Stimulated activated CD4-positive, alpha-beta T cell treated with anti-CD3 and anti-CD28 coated beads, Interleukin-1b, Interleukin-23, amount 100 ng/mL, for 24 hours (primary cell): ENCODE results near the gene ETV6.
"Not testable (repeated sequence)": the region's sequence is repeated elsewhere in the genome, so short reads cannot be mapped to it uniquely, and the experiment has no call there.

Source experiments
- DNase-seq, 4 experiments: peaks; one replicate each; pipeline ENCODE4 v3.0.0-alpha.2; 2020; ENCODE audit warnings: low read depth in 4 of 4, low spot score in 1 of 4

The ETV6 gene

DNA sequence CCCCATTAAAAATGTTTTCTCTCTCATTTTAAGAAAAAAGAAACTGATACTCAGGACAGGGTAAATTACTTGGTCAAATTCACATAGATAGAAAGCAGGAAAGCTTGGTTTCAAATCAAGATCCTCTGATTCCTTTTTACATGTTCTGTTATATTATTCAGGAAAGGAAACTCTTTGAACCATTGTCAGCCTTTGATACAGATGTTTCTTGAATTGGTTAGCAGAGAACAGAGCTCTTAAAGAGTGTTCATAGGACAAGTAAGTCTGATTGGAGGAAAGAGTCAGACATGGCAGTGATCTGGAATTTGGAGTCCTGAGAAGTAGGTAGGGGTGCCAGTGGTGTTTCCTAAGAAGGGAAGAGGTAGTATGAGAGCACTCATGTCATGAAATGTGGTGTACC, 256.1 kb downstream of the ETV6 start:
- DNase-seq: no peak

DNA sequence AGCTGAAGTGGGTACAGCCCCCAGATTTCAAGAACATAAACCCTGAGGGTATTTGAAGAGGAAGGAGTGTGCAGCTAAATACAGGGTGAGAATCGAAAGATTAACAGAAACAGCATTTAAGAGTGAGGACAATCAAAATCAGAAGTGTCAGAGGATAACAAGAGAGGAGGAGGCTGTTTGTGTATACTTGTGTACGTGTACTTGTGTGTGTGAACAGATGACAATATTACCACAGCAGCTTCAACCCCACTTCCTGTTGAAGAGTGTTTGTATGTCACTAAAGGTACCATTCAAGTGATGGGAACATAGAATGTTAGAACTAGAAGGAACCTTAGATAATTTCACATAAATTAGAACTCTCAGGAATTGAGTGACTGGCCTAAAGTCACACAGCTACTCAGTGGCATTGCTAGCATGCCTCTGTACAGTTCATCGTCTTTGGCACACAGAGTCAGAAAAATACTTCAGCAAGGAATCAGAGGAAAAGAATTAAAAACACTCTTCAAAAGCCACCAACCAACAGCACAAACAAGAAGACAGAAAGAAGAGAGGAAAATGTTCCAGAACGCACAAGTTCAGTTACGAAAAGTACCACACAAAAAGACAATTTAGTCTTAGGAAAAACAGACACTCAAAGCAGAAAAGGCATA, 256.9 kb downstream of the ETV6 start:
- DNase-seq: no peak

DNA sequence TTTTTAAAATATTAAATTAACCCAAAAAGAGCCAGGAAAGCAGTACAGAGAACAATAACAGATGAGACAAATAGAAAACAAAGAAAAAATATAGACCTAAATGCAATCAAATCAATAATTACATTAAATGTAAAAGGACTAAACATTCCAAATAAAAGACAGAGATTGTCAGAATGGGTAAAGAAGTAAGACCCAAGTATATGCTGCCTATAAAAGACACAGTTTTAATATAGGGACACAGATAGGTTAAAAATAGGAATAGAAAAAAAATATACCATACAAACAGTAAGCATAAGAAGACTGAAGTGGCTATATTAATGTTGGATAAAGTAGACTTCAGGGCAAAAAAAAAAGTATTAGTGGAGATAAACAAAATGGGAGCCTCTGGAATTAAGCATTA, 258.2 kb downstream of the ETV6 start:
- no peak for DNase-seq

DNA sequence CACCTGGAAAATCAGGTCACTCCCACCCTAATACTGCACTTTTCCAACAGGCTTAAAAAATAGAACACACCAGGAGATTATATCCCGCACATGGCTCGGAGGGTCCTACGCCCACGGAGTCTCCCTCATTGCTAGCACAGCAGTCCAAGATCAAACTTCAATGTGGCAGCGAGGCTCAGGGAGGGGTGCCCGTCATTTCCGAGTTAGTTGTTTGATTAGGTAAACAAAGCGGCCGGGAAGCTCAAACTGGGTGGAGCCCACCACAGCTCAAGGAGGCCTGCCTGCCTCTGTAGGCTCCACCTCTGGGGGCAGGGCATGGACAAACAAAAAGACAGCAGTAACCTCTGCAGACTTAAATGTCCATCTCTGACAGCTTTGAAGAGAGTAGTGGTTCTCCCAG, 259.9 kb downstream of the ETV6 start:
- DNase-seq: not testable (repeated sequence)

DNA sequence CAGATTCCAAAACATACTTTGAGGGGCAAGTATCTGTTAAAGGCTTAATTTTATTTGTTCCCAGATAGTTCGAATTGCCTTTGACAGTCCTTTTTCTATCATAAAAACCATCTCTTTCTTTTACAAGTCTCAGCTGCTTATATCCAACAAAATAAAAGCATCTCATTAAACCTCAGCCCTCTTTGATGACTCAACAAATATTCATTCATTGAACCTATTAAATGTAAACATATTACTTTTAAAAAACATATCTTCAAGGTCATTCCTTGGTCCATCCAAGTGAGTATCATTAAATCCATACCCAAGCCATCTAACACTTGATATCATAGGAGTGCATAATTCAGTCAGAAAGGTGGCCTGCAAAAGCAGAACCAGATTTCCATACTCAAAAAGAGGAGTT, 266.6 kb downstream of the ETV6 start:
- no peak for DNase-seq

DNA sequence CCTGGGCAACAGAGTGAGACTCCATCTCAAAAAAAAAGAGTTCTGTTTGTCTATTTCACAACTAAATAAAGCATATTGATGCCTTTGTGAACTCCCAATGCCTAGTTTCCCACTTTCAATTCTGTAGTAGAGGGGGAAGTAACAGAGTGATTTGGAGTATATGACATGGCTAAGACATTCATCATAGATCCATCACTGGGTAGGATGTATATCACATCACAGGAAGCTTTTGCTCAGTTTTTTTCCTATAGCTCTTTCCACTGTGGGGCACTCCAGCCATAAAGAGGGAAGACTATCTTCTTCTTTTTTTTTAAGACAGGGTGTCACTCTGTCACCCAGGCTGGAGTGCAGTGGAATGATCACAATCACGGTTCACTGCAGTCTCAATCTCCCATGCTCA, 267.3 kb downstream of the ETV6 start:
- DNase-seq: no peak

DNA sequence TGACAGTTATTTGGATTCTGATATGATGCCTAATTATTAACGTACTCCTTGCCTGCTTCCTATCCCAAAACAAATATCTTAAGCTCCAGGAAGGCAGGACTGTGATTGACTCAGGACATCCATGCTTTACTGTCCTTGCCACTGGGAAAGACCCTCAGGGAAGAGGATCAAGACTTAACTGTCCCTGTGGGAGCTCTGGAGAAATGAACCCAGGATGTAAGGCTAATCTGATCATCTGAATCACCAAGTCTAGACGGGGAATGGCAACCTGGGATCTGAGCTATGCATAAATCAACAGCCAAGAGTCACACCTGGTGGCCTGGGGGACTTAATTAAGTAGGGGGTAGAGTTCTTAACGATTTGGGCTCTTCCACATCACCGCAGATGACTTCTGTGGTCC, 268.0 kb downstream of the ETV6 start:
- DNase-seq: no peak

DNA sequence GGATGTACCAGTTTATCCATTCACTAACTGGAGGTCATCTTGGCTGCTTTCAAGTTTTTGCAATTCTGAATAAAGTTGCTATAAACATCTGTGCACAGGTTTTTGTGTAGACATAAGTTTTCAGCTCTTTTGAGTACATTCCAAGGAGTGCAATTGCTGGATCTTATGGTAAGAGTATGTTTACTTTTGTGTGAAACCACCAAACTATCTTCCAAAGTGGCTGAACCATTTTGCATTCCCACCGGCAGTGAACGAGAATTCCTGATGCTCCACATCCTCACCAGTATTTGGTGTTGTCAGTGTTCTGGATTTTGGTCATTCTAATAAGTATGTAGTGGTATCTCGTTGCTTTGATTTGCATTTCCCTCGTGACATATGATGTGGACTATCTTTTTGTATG, 270.8 kb downstream of the ETV6 start:
- no peak for DNase-seq

DNA sequence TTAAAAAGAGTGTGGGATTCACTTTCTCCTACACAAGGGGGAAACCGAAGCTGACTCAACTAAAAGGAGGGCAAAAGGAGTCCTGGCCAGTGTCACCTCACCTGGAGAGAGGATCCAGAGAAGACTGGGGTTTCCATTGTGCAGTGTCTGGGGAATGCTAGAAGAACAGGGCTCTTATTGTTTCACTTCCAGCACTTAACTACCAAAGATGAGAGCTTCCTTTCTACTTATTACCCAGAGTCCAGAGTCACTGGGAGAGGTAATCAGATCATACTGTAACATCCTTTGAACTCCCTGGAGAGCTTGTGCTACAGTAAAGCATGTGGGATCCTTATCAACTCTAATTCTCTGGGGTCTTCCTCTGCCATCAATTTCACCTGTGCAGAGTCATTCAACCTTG, 272.9 kb downstream of the ETV6 start:
- DNase-seq: no peak

DNA sequence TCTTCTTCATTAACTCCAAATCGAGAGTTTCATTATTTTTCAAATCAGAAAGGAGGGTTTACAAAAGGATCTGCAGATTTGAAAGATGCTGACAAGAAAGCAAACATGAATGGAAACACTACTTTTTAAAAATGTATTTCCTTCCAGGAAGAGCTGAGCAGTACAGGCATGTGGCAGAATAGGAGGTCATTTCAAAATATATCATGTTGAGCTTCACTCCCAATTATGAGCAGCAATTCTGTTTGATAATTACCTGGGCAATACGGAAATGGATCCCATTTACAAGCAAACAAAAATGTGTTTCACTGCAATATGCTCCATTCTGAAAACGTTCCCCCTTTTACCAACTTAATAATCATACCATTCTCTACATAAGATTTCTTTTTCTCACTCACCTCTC, 273.6 kb downstream of the ETV6 start:
- no peak for DNase-seq

DNA sequence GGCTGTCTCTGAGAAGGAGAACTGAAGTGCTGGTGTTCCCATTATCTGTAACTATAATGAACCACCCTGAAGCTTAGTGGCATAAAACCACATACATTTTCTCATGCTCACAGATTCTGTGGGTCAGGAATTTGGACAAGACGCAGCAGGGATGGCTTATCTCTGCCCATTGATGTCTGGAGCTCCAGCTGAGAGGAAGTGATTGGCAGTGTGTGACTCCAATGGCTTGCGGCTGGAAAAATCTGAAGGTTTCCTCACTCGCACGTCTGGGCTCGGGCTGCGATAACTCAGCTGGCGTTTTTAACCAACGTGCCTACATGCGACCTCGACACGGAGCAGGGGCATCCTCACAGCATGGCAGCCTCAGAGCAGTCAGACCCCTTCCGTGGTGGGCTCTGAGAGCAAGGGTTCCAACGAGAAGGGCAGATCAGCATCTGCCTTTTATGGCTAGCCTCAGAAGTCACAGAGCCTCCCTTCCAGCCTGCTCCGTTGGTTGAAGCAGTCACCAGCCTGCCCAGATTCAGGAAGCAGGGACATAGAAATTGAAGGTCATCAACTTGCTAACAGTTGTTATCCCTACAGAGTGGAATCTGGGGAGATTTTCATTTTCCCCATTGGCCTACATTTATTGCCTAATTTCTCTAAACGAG, 277.9 kb downstream of the ETV6 start:
- DNase-seq: no peak

DNA sequence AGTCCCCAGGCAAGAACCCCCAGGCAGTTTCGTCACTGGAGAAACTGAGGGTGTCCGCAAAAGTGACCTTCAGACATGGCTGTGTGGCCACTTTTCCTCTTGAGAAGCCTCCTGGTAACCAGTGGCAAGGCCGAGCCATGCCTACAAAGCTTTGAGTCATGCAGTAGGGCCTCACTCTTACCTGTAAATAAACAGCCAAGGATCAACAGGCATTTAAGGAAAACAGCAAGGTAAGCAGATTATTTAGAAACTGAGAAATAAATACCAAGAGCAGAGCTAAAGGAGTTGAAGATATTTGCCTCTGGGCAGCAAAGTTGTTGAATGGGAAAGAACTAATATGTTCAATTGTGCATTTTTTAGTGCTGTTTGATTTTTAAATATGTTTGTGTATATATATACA, 280.2 kb downstream of the ETV6 start:
- no peak for DNase-seq

DNA sequence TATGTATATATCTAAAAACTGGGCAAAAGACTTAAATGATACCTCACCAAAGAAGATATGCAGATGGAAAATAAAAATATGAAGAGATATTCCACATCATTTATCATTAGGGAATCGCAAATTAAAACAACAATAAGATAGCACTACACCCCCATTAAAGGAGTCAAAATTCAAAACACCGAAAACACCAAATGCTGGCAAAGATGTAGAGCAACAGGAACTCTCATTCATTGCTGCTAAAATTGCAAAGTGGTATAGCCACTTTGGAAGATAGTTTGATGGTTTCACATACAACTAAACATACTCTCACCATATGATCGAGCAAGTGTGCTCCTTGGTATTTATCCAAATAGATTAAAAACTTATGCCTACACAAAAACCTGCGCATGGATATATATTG, 289.7 kb downstream of the ETV6 start:
- DNase-seq: no peak

DNA sequence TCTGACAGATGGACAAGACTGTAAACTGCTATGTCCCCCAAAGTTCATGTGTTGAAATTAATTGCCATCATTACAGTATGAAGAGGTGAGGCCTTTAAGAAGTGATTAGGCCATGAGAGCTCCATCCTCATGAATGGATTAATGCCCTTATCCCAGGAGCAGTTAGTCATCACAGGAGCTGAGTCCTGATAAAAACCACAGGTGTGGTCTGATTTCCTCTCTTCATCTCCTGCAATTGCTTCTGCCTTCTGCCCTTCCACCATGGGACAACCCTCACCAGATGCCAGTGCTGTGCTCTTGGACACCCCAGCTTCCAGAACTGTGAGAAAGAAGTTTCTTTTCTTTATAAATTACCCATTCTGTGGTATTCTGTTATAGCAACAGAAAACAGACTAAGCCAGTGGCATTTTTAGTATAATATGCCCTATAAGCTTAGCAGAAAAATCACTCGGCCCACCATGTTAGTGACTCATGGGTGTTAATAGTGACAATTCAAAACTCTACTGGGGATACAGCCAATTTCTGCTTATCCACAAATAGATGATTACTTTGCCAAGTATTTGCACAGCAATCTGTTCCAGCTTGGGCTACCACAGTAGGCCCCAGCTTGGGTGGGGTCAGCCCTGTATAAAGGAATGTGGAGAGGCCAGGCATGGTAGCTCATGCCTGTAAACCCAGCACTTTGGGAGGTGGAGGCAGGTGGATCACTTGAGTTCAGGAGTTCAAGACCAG, 292.3 kb downstream of the ETV6 start:
- no peak for DNase-seq

DNA sequence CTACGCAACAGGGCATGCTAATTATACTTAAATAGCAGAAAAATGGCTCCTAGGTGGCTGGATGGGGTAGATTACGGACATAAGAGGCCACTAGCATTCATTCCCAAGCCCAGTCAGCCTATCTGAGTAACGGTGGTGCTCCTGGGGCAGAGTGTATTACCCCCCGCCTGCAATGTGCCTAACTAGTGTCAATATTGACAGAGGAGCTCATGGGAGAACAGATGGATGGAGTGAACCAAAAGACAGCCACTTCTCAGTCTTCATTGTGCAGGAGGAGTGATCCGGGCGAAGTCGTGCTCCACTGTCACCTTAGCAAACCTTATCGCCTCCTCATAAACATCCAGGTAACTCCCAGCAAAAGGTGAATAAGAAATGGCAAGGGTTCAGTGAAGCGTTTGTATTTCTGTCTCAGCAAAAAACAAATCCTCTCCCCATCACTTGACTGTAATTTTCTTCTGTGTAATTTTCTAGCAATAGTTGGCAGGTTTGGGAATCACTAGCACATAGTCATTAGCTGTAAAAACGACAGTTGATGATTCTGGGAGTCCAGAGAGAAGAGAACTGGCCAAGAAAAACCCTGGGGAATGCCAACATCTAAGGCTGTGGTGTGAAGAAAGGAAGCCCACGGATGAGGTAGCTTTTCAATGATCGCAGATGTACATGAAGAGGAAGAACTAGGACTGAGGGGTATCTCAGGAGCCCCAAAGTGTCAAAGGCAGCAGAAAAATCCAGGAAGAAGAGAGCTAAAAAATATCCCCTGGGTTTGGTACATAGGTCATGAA, 294.6 kb downstream of the ETV6 start:
- DNase-seq: no peak
